HepG2 (cell line): Measurements from ENCODE around the gene ACSS2. TPM values are rescaled to one million over a fixed set of nuclear protein-coding genes. Genes with fewer than 3 reads are reported as not detected.

Source experiments
- CEBPZ ChIP-seq: IDR thresholded peaks from 2 replicates; pipeline ENCODE4 v1.6.1; 2012; ENCODE audit warnings: low read length, improper control_type of control experiment
- FOXK2 ChIP-seq: fragments of 450-650 bp; IDR thresholded peaks from 2 replicates; pipeline ENCODE4 v1.6.1; 2016
- HBP1 ChIP-seq: IDR thresholded peaks from 2 replicates; pipeline ENCODE4 v1.6.1; 2016; ENCODE audit warnings: low read depth, control low read depth
- HMG20B ChIP-seq: conservative IDR thresholded peaks from 2 replicates; pipeline ENCODE4 v1.6.1; 2016; ENCODE audit warnings: missing genetic modification reagents, missing compliant biosample characterization
- HNRNPUL1 ChIP-seq: fragments of 200-400 bp; formaldehyde crosslinking; IDR thresholded peaks from 2 replicates; pipeline ENCODE4 v1.6.1; 2017; ENCODE audit warnings: low read depth, mild to moderate bottlenecking, low read length, moderate library complexity
- HOXA5 ChIP-seq: sonication (generic); formaldehyde crosslinking; IDR thresholded peaks from 2 replicates; pipeline ENCODE4 v1.4.0; 2020; ENCODE audit warnings: missing genetic modification reagents
- MXD3 ChIP-seq: IDR thresholded peaks from 2 replicates; pipeline ENCODE4 v1.6.1; 2016; ENCODE audit warnings: mild to moderate bottlenecking, missing biosample characterization, missing genetic modification reagents
- MYNN ChIP-seq: sonication (generic); formaldehyde crosslinking; IDR thresholded peaks from 2 replicates; pipeline ENCODE4 v1.4.0; 2020; ENCODE audit warnings: mild to moderate bottlenecking, low read depth, missing genetic modification reagents
- MYPOP ChIP-seq: sonication (generic); formaldehyde crosslinking; IDR thresholded peaks from 2 replicates; pipeline ENCODE4 v1.8.1; 2023; ENCODE audit warnings: mild to moderate bottlenecking, moderate library complexity, missing genetic modification reagents
- POLR2AphosphoS5 ChIP-seq: IDR thresholded peaks from 2 replicates; pipeline ENCODE4 v1.6.1; 2012; ENCODE audit warnings: low read depth, low read length
- RBM39 ChIP-seq: fragments of 200-400 bp; formaldehyde crosslinking; IDR thresholded peaks from one replicate; pipeline ENCODE4 v1.6.1; 2018; ENCODE audit warnings: antibody characterized with exemption, mild to moderate bottlenecking, low read depth, low read length; ENCODE audit not compliant: poor library complexity, severe bottlenecking
- SNAPC4 ChIP-seq: sonication (generic); formaldehyde crosslinking; IDR thresholded peaks from 2 replicates; pipeline ENCODE4 v1.4.0; 2020; ENCODE audit warnings: mild to moderate bottlenecking, missing genetic modification reagents
- STAT5B ChIP-seq: sonication (generic); formaldehyde crosslinking; IDR thresholded peaks from 2 replicates; pipeline ENCODE4 v1.4.0; 2020; ENCODE audit warnings: missing genetic modification reagents
- ZBTB3 ChIP-seq: sonication (generic); formaldehyde crosslinking; IDR thresholded peaks from 2 replicates; pipeline ENCODE4 v1.4.0; 2020; ENCODE audit warnings: low read depth, mild to moderate bottlenecking, moderate library complexity, missing genetic modification reagents, borderline replicate concordance
- ZNF607 ChIP-seq: sonication (generic); formaldehyde crosslinking; IDR thresholded peaks from 2 replicates; pipeline ENCODE4 v1.5.1; 2020; ENCODE audit warnings: missing genetic modification reagents, mild to moderate bottlenecking, borderline replicate concordance
- ZNF891 ChIP-seq: sonication (generic); formaldehyde crosslinking; IDR thresholded peaks from 2 replicates; pipeline ENCODE4 v1.5.0; 2020; ENCODE audit warnings: mild to moderate bottlenecking, missing genetic modification reagents
- polyA plus RNA-seq, 8 experiments: library from polyadenylated mRNA; depleted of rRNA in 3 of 8; stranded (reverse) in 7 of 8; unstranded in 1 of 8; fragments of >200 nt; fragmentation: Illumina TruSeq in 4 of 8; extraction: Trizol in 4 of 8; gene quantifications; 2 replicates each; pipeline versions ENCODE4 v1.2.1 to v1.2.3, GENCODE V29; 2011 to 2016; ENCODE audit warnings: low read depth in 4 of 8, missing spikeins in 1 of 8, mixed read lengths in 1 of 8; ENCODE audit not compliant: insufficient read depth in 1 of 8
- total RNA-seq, 5 experiments: library from RNA; depleted of rRNA; stranded (reverse); fragments of >200 nt; fragmentation: Illumina TruSeq; extraction: Trizol; gene quantifications; 2 replicates each; pipeline ENCODE4 v1.2.3, GENCODE V29; 2016; ENCODE audit warnings: low read depth in 1 of 5
- TF ChIP-seq, protein P1 (sequence below): IDR thresholded peaks from 2 replicates; pipeline ENCODE4 v1.6.1; 2016; ENCODE audit warnings: missing genetic modification reagents, missing compliant biosample characterization

ACSS2 gene
- total and polyA plus RNA-seq, 2 of the 13 experiments (the other 11 are each of a cell fraction or from before 2014, with no cell fraction given): 72.8 to 89.7 TPM

DNA sequence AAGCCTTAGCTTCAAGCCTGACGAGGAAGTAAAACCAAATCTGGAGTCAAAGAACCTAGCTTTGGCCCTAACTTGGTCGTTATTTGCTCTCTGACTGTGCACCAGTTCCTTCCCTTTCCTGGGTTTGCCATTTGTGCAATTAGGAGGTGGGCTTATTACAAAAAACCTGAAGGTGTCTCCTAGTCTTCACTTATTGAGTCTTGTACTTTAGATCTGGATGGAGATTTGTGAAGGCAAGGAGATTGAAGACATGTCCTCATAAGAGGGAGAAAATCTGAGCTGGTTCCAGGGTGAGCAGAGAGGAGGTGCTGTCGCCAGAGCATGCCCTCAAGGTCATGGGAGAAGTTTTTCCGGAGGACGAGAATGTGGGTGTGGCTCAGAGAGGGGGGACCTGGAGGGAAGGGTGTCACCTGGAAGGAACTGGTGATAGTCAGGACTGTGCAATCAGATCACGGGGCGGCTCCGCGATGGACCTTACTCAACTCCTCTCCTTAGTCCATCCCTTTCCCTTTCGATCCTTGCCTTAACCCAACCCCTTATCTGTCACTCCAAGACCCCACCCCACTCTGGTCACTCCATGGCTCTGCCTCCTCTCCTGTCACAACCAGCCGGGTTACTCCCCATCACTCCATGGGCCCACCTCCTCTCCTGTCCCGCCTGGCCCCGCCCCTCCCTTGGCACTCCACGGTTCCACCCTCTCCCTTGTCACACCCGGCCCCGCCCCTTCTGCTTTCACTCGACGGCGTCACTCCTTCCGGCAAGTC lies 588 bp upstream of the ACSS2 start (continued):
- TF ChIP-seq MYPOP (CRISPR knock-in tag) (no peak), HOXA5 (CRISPR knock-in tag) (peak; percentile 89; the same call in 1 of the 2 replicates), STAT5B (peak; percentile 13; the same call in 1 of the 2 replicates), FOXK2 (peak; percentile 44; the same call in 1 of the 2 replicates), HBP1 (CRISPR knock-in tag) (peak; percentile 67), MXD3 (peak; percentile 78; the same call in 1 of the 2 replicates), SNAPC4 (CRISPR knock-in tag) (no peak; the same call in 1 of the 2 replicates), ZBTB3 (CRISPR knock-in tag) (no peak), ZNF891 (CRISPR knock-in tag) (no peak), ZNF607 (0 out of 2 replicates have a peak, but pooled peaks have one; percentile 70), MYNN (CRISPR knock-in tag) (peak; percentile 76; the same call in 1 of the 2 replicates), RBM39 (no peak), HNRNPUL1 (no peak), CEBPZ (no peak), HMG20B (no peak; the same call in 1 of the 2 replicates), POLR2AphosphoS5 (peak; percentile 44)
- TF ChIP-seq, protein P1, sequence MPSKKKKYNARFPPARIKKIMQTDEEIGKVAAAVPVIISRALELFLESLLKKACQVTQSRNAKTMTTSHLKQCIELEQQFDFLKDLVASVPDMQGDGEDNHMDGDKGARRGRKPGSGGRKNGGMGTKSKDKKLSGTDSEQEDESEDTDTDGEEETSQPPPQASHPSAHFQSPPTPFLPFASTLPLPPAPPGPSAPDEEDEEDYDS (CRISPR knock-in tag): peak; percentile 84
